HUES6 (cell line): ENCODE measurements around the gene TK1.

Experiments
- H3K27ac ChIP-seq: 2 replicates; pipeline ENCODE4 v1.7.0; 2013; ENCODE audit warnings: low read depth, mild to moderate bottlenecking, low read length, inconsistent platforms
- H3K27me3 ChIP-seq: 2 replicates; pipeline ENCODE4 v1.6.1; 2013; ENCODE audit warnings: low read length; ENCODE audit not compliant: control insufficient read depth, insufficient read depth
- H3K36me3 ChIP-seq: 2 replicates; pipeline ENCODE4 v1.6.1; 2013; ENCODE audit warnings: low read length; ENCODE audit not compliant: control insufficient read depth, insufficient read depth
- H3K4me1 ChIP-seq: 2 replicates; pipeline ENCODE4 v1.6.1; 2013; ENCODE audit warnings: low read length; ENCODE audit not compliant: control insufficient read depth, insufficient read depth
- H3K4me3 ChIP-seq: 2 replicates; pipeline ENCODE4 v1.5.1; 2013; ENCODE audit warnings: low read depth, low read length
- H3K9ac ChIP-seq: one replicate; pipeline ENCODE4 v1.6.1; 2013; ENCODE audit warnings: mild to moderate bottlenecking, low read length
- H3K9me3 ChIP-seq: 2 replicates; pipeline ENCODE4 v1.6.1; 2013; ENCODE audit warnings: low read depth, low read length; ENCODE audit not compliant: control insufficient read depth, insufficient read depth

Gene TK1

GRCh38 chr17:78228176-78228575 is 41.3 kb upstream of the TK1 start:
- Histone ChIP-seq H3K27me3 (peaks cover 32% of the 10 kb centered on the region), H3K27ac (no peak overlapping the region), H3K4me3 (no peak overlapping the region), H3K9ac (no peak overlapping the region), H3K4me1 (peaks cover 7% of the 10 kb centered on the region), H3K36me3 (peaks cover 22% of the 10 kb centered on the region), H3K9me3 (no peaks in the 10 kb centered on the region)

- peaks cover 29% of the 10 kb centered on the region for H3K36me3 ChIP-seq
- H3K9me3 ChIP-seq: no peaks in the 10 kb centered on the region
- peaks cover 7% of the 10 kb centered on the region for H3K4me1 ChIP-seq
- H3K27me3 ChIP-seq: peaks cover 25% of the 10 kb centered on the region
- H3K27ac ChIP-seq: no peak overlapping the region
- H3K4me3 ChIP-seq: no peak overlapping the region
- H3K9ac ChIP-seq: no peak overlapping the region
These were observed 40.6 kb upstream of the TK1 start for GRCh38 chr17:78227455-78227916.

DNA sequence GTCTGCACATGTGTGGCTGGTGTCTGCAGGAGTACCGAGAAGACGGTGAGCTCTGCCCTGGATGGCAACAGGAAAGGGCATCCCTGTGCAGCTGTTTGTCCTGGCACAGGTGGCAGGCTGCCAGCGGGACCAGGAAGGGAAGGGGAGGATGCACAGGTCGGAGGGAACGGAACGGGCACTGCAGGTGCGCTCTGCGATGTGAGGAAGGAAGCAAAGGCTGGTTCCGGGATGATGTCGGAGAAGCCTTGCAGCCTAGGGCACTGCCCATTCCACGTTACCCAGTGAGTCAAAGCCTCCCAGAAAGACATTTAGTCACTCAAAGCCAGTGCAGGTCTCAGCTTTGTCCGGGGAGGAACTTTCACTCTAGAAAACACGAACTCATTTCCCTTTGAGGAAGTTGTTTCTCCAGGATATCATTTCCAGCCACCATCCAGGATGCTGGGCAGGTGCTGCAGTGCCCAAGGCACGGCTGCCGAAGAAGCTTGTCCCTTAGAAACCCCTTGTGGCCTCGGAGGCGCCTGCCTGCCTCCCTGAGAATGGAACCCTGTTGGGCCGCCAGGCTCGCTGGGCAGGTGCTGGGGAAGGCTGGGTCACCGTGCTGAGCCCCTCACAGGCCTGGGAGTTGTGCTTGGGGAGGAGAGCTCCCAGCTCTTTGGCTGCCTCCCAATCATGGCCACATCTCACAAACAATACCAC is 40.1 kb upstream of the TK1 start:
- Histone ChIP-seq H3K4me3 (no peak overlapping the region), H3K36me3 (peaks cover 30% of the 10 kb centered on the region), H3K9me3 (no peaks in the 10 kb centered on the region), H3K27ac (no peak overlapping the region), H3K4me1 (peaks cover 7% of the 10 kb centered on the region), H3K27me3 (peaks cover 20% of the 10 kb centered on the region), H3K9ac (no peak overlapping the region)

DNA sequence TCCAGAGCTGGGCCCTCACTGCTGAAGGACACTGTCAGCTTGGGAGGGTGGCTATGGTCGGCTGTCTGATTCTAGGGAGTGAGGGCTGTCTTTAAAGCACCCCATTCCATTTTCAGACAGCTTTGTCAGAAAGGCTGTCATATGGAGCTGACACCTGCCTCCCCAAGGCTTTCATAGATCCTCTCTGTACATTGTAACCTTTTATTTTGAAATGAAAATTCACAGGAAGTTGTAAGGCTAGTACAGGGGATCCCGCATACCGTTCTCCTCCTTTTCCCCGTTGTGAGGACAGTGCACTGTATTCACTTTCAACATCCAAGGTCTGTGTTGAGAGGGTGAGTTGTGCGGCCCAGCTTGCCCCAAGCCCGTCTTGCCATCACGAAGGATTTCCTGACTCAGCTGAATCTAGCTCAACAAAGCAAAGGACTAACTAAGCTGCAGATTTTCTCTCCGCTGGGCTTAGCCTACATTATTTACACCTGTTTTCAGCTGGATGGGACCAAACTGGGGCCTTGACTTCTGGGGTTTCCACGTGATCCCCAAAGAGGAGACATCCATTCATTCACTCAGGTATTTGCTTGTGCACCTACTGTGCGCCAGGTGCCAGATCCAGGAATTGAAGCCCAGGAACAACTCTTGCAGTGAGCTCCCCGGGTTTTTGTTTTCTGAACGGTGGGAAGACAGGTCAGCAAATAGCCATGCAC is 39.4 kb upstream of the TK1 start:
- Histone ChIP-seq H3K9ac (no peak overlapping the region), H3K4me1 (peaks cover 3% of the 10 kb centered on the region), H3K27me3 (peaks cover 13% of the 10 kb centered on the region), H3K36me3 (peaks cover 37% of the 10 kb centered on the region), H3K27ac (no peak overlapping the region), H3K4me3 (no peak overlapping the region), H3K9me3 (no peaks in the 10 kb centered on the region)

DNA sequence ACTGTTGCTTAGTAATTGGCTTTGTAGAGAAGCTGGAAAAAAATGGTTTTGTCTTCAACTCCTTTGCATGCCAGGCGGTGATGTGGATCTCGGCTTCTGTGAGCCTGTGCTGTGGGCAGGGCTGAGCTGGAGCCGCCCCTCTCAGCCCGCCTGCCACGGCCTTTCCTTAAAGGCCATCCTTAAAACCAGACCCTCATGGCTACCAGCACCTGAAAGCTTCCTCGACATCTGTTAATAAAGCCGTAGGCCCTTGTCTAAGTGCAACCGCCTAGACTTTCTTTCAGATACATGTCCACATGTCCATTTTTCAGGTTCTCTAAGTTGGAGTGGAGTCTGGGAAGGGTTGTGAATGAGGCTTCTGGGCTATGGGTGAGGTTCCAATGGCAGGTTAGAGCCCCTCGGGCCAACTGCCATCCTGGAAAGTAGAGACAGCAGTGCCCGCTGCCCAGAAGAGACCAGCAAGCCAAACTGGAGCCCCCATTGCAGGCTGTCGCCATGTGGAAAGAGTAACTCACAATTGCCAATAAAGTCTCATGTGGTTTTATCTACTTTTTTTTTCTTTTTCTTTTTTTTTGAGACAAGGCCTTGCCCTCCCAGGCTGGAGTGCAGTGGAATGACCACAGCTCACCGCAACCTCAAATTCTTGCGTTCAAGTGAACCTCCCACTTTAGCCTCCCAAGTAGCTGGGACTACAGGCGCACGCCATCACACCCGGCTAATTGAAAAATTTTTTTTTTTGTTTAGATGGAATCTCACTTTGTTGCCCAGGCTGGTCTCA is 38.4 kb upstream of the TK1 start:
- Histone ChIP-seq H3K9ac (no peak overlapping the region), H3K9me3 (no peaks in the 10 kb centered on the region), H3K4me3 (no peak overlapping the region), H3K27me3 (peaks cover 4% of the 10 kb centered on the region), H3K36me3 (peaks cover 43% of the 10 kb centered on the region), H3K27ac (no peak overlapping the region), H3K4me1 (no peaks in the 10 kb centered on the region)

- H3K9ac ChIP-seq: no peak overlapping the region
- peaks cover 4% of the 10 kb centered on the region; the same call in 1 of the 2 replicates for H3K4me1 ChIP-seq
- no peaks in the 10 kb centered on the region for H3K27me3 ChIP-seq
- H3K4me3 ChIP-seq: no peak overlapping the region
- no peak overlapping the region for H3K27ac ChIP-seq
- peaks cover 49% of the 10 kb centered on the region for H3K36me3 ChIP-seq
- H3K9me3 ChIP-seq: no peaks in the 10 kb centered on the region
These were observed 37.6 kb upstream of the TK1 start for GRCh38 chr17:78224231-78225087.

DNA sequence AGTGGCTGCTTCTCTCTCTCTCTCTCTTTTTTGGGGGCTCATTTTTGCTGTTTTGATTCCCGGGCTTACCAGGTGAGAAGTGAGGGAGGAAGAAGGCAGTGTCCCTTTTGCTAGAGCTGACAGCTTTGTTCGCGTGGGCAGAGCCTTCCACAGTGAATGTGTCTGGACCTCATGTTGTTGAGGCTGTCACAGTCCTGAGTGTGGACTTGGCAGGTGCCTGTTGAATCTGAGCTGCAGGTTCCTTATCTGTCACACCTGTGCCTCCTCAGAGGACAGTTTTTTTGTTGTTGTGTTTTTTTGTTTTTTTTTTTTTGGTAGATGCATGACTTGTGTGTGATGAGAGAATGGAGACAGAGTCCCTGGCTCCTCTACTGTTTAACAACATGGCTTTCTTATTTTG is 36.9 kb upstream of the TK1 start:
- peaks cover 56% of the 10 kb centered on the region for H3K36me3 ChIP-seq

GRCh38 chr17:78223061-78223460 is 36.2 kb upstream of the TK1 start:
- H3K9ac ChIP-seq: no peak overlapping the region
- no peak overlapping the region for H3K4me3 ChIP-seq
- peaks cover 57% of the 10 kb centered on the region for H3K36me3 ChIP-seq
- no peaks in the 10 kb centered on the region for H3K27me3 ChIP-seq
- peaks cover 6% of the 10 kb centered on the region; the same call in 1 of the 2 replicates for H3K4me1 ChIP-seq
- H3K9me3 ChIP-seq: no peaks in the 10 kb centered on the region
- H3K27ac ChIP-seq: no peak overlapping the region

More for the DNA sequence above, 36.9 kb upstream of the TK1 start:
- Histone ChIP-seq H3K9me3 (no peaks in the 10 kb centered on the region), H3K4me1 (peaks cover 6% of the 10 kb centered on the region; the same call in 1 of the 2 replicates), H3K4me3 (no peak overlapping the region), H3K9ac (no peak overlapping the region), H3K27me3 (no peaks in the 10 kb centered on the region), H3K27ac (no peak overlapping the region)

- H3K9ac ChIP-seq: no peak overlapping the region
- H3K9me3 ChIP-seq: no peaks in the 10 kb centered on the region
- H3K27ac ChIP-seq: no peak overlapping the region
- peaks cover 15% of the 10 kb centered on the region; the same call in 1 of the 2 replicates for H3K4me1 ChIP-seq
- no peak overlapping the region for H3K4me3 ChIP-seq
- peaks cover 61% of the 10 kb centered on the region for H3K36me3 ChIP-seq
- no peaks in the 10 kb centered on the region for H3K27me3 ChIP-seq
These were observed 32.7 kb upstream of the TK1 start for GRCh38 chr17:78219396-78220150.

DNA sequence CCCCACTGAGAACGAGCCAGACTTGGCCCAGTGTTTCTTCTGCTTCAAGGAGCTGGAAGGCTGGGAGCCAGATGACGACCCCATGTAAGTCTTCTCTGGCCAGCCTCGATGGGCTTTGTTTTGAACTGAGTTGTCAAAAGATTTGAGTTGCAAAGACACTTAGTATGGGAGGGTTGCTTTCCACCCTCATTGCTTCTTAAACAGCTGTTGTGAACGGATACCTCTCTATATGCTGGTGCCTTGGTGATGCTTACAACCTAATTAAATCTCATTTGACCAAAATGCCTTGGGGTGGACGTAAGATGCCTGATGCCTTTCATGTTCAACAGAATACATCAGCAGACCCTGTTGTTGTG is 27.8 kb upstream of the TK1 start:
- Histone ChIP-seq H3K27ac (peak overlapping the region; percentile 76; the same call in 1 of the 2 replicates), H3K9me3 (no peaks in the 10 kb centered on the region), H3K27me3 (no peaks in the 10 kb centered on the region), H3K4me3 (peak overlapping the region; percentile 96), H3K4me1 (peaks cover 12% of the 10 kb centered on the region; the same call in 1 of the 2 replicates), H3K9ac (peak overlapping the region; percentile 94), H3K36me3 (peaks cover 22% of the 10 kb centered on the region)
